Muscle layer of duodenum (tissue), 2 donors: ENCODE results near the gene ARHGEF2.

Experiments
- H3K27ac ChIP-seq: one replicate; pipeline ENCODE4 v1.7.0; 2013; ENCODE audit warnings: mild to moderate bottlenecking, low read length
- H3K27me3 ChIP-seq: one replicate; pipeline ENCODE4 v1.7.0; 2013; ENCODE audit warnings: low read depth, mild to moderate bottlenecking, control low read depth, low read length
- H3K36me3 ChIP-seq, 2 donors: one replicate each; pipeline ENCODE4 v1.7.0; 2013; ENCODE audit warnings: low read length in 2 of 2, control low read depth in 1 of 2, mild to moderate bottlenecking in 1 of 2; ENCODE audit not compliant: insufficient read depth in 2 of 2, control insufficient read depth in 1 of 2
- H3K4me1 ChIP-seq, 2 donors: one replicate each; pipeline ENCODE4 v1.7.0; 2013; ENCODE audit warnings: low read length in 2 of 2, mild to moderate bottlenecking in 2 of 2, control low read depth in 1 of 2, moderate library complexity in 1 of 2; ENCODE audit not compliant: insufficient read depth in 2 of 2, control insufficient read depth in 1 of 2
- H3K4me3 ChIP-seq, 2 donors: one replicate each; pipeline ENCODE4 v1.7.0; 2013; ENCODE audit warnings: low read length in 2 of 2, low read depth in 1 of 2, mild to moderate bottlenecking in 1 of 2
- H3K9me3 ChIP-seq, 2 donors: one replicate each; pipeline ENCODE4 v1.7.0; 2013; ENCODE audit warnings: low read length in 2 of 2, control low read depth in 1 of 2, mild to moderate bottlenecking in 1 of 2; ENCODE audit not compliant: control insufficient read depth in 1 of 2
- donor health status: healthy.

Gene ARHGEF2

DNA sequence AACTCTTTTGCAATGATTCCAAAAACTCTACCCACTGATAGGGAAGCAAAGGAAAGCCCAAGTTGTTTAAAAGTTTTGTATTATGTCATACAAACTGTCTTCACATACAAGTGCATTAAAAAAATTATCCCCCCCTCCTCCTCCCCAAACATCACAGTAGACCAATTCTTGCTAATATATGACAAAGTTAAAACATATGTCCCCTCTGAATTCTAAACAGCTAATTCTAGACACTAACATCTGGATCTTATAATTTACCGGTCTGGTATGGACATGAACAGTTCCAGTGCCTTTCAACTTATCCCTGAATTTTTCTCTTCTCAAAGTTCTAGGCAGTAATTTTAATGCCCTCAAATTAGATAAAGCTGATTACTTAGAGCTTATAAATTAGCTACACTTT, 80.6 kb downstream of the ARHGEF2 start:
- Histone ChIP-seq H3K4me3 (no peak overlapping the region), H3K27ac (no peak overlapping the region), H3K36me3 (peaks cover 27 to 58% of the 10 kb centered on the region in 2 donors)

More for the DNA sequence above, 80.6 kb downstream of the ARHGEF2 start:
- no peaks in the 10 kb centered on the region for H3K4me1 ChIP-seq
- no peaks in the 10 kb centered on the region for H3K9me3 ChIP-seq
- no peaks in the 10 kb centered on the region for H3K27me3 ChIP-seq
